Esophagus (tissue), 2 donors: ENCODE measurements around the gene AIMP1. TPM values are rescaled to one million over a fixed set of nuclear protein-coding genes. Genes with fewer than 3 reads are reported as not detected.

Experiments used
- H3K27ac ChIP-seq, 2 donors: one replicate each; pipeline ENCODE4 v1.5.1; 2013; ENCODE audit warnings: low read depth in 2 of 2, mild to moderate bottlenecking in 2 of 2, inconsistent platforms in 1 of 2, low read length in 1 of 2, moderate library complexity in 1 of 2
- H3K27me3 ChIP-seq, 2 donors: one replicate each; pipeline ENCODE4 v1.6.1; 2013; ENCODE audit warnings: low read length in 2 of 2, control low read depth in 1 of 2, mild to moderate bottlenecking in 1 of 2; ENCODE audit not compliant: insufficient read depth in 2 of 2, control insufficient read depth in 1 of 2
- H3K36me3 ChIP-seq, 2 donors: one replicate each; pipeline ENCODE4 v1.6.1; 2013; ENCODE audit warnings: low read length in 1 of 2; ENCODE audit not compliant: control insufficient read depth in 2 of 2, insufficient read depth in 2 of 2
- H3K4me1 ChIP-seq, 2 donors: one replicate each; pipeline ENCODE4 v1.6.1; 2013; ENCODE audit warnings: low read length in 1 of 2; ENCODE audit not compliant: control insufficient read depth in 2 of 2, insufficient read depth in 2 of 2
- H3K4me3 ChIP-seq, 2 donors: one replicate each; pipeline ENCODE4 v1.5.1; 2013; ENCODE audit warnings: low read length in 2 of 2, mild to moderate bottlenecking in 2 of 2, low read depth in 1 of 2, moderate library complexity in 1 of 2
- H3K9me3 ChIP-seq, 2 donors: one replicate each; pipeline ENCODE4 v1.6.1; 2013; ENCODE audit warnings: mild to moderate bottlenecking in 2 of 2, low read depth in 1 of 2, low read length in 1 of 2, moderate library complexity in 1 of 2; ENCODE audit not compliant: control insufficient read depth in 2 of 2, insufficient read depth in 1 of 2
- WGBS, 2 donors: extraction: QIAGEN DNeasy Blood & Tissue Kit; methylation state at CpG; one replicate each; pipeline ENCODE4 v1.1.7; 2013; 5-methylcytosine and 5-hydroxymethylcytosine counted together
- polyA plus RNA-seq, 2 donors: library from polyadenylated mRNA; stranded (reverse); fragments of 200-250 nt; gene quantifications; one replicate each; pipeline ENCODE4 v1.2.3, GENCODE V29; 2013
- donor health status: healthy with polysubstance abuse.
- donor health status: Bipolar disorder and iron deficiency.

Gene AIMP1
- polyA plus RNA-seq, 2 donors: 25.0 to 26.9 TPM

GRCh38 chr4:106305435-106306055, 10.8 kb upstream of the AIMP1 start:
- H3K27me3 ChIP-seq: no peaks in the 10 kb centered on the region
- no peaks in the 10 kb centered on the region for H3K9me3 ChIP-seq
- H3K4me3 ChIP-seq: no peak overlapping the region
- WGBS, 2 donors: 94 to 95% methylated on average over 4 of the region's 4 CpGs
- H3K4me1 ChIP-seq: no peaks in the 10 kb centered on the region
- H3K27ac ChIP-seq: no peak overlapping the region
- no peaks in the 10 kb centered on the region for H3K36me3 ChIP-seq

GRCh38 chr4:106306561-106306960, 9.8 kb upstream of the AIMP1 start:
- Histone ChIP-seq H3K4me1 (no peaks in the 10 kb centered on the region), H3K36me3 (no peaks in the 10 kb centered on the region), H3K4me3 (no peak overlapping the region), H3K9me3 (no peaks in the 10 kb centered on the region), H3K27me3 (no peaks in the 10 kb centered on the region), H3K27ac (no peak overlapping the region)

- Histone ChIP-seq H3K27ac (no peak overlapping the region), H3K4me1 (peaks cover 0 to 2% of the 10 kb centered on the region in 2 donors), H3K9me3 (no peaks in the 10 kb centered on the region), H3K27me3 (no peaks in the 10 kb centered on the region), H3K36me3 (no peaks in the 10 kb centered on the region), H3K4me3 (no peak overlapping the region)
- WGBS, 2 donors: 76 to 85% methylated on average over 1 of the region's 1 CpG
Measured at GRCh38 chr4:106312377-106312776, 4.0 kb upstream of the AIMP1 start.

GRCh38 chr4:106312997-106313522, 3.3 kb upstream of the AIMP1 start:
- no peaks in the 10 kb centered on the region for H3K36me3 ChIP-seq
- WGBS, 2 donors: 84 to 85% methylated on average over 3 of the region's 3 CpGs

GRCh38 chr4:106314960-106315359, 1.4 kb upstream of the AIMP1 start:
- Histone ChIP-seq H3K4me1 (peaks cover 0 to 2% of the 10 kb centered on the region in 2 donors), H3K9me3 (no peaks in the 10 kb centered on the region)

More at GRCh38 chr4:106312997-106313522, 3.3 kb upstream of the AIMP1 start:
- H3K4me3 ChIP-seq: no peak overlapping the region
- no peak overlapping the region for H3K27ac ChIP-seq
- H3K27me3 ChIP-seq: no peaks in the 10 kb centered on the region
- peaks cover 0 to 2% of the 10 kb centered on the region in 2 donors for H3K4me1 ChIP-seq
- H3K9me3 ChIP-seq: no peaks in the 10 kb centered on the region

GRCh38 chr4:106315476-106315967, 828 bp upstream of the AIMP1 start:
- WGBS, 2 donors: 0% methylated on average over 13 of the region's 13 CpGs
- no peaks in the 10 kb centered on the region for H3K9me3 ChIP-seq
- peak overlapping the region; percentile 83 to 93 for H3K4me3 ChIP-seq
- peak overlapping the region; percentile 95 to 100 for H3K27ac ChIP-seq
- no peaks in the 10 kb centered on the region for H3K36me3 ChIP-seq
- H3K27me3 ChIP-seq: no peaks in the 10 kb centered on the region
- peaks cover 0 to 2% of the 10 kb centered on the region in 2 donors for H3K4me1 ChIP-seq

More at GRCh38 chr4:106314960-106315359, 1.4 kb upstream of the AIMP1 start:
- H3K27me3 ChIP-seq: no peaks in the 10 kb centered on the region
- 25 to 35% methylated on average over 6 of the region's 6 CpGs for WGBS, 2 donors
- H3K36me3 ChIP-seq: no peaks in the 10 kb centered on the region
- H3K4me3 ChIP-seq: peak overlapping the region in 1 of 2 donors; percentile 93
- H3K27ac ChIP-seq: no peak overlapping the region

GRCh38 chr4:106316773-106317409, 541 bp downstream of the AIMP1 start:
- peak overlapping the region; percentile 95 to 100 for H3K27ac ChIP-seq
- 2 to 3% methylated on average over 13 of the region's 13 CpGs for WGBS, 2 donors
- peak overlapping the region; percentile 83 to 93 for H3K4me3 ChIP-seq
- peaks cover 0 to 2% of the 10 kb centered on the region in 2 donors for H3K36me3 ChIP-seq
- no peaks in the 10 kb centered on the region for H3K27me3 ChIP-seq
- no peaks in the 10 kb centered on the region for H3K9me3 ChIP-seq
- H3K4me1 ChIP-seq: peaks cover 0 to 2% of the 10 kb centered on the region in 2 donors

- Histone ChIP-seq H3K9me3 (no peaks in the 10 kb centered on the region), H3K4me1 (peaks cover 0 to 2% of the 10 kb centered on the region in 2 donors), H3K27me3 (no peaks in the 10 kb centered on the region), H3K27ac (no peak overlapping the region), H3K36me3 (peaks cover 0 to 2% of the 10 kb centered on the region in 2 donors), H3K4me3 (peak overlapping the region in 1 of 2 donors; percentile 93)
- 71 to 80% methylated on average over 1 of the region's 1 CpG for WGBS, 2 donors
Measured at GRCh38 chr4:106317815-106318214, 1.5 kb downstream of the AIMP1 start.

- no peaks in the 10 kb centered on the region for H3K27me3 ChIP-seq
- no peak overlapping the region for H3K4me3 ChIP-seq
- peaks cover 0 to 2% of the 10 kb centered on the region in 2 donors for H3K4me1 ChIP-seq
- peaks cover 0 to 2% of the 10 kb centered on the region in 2 donors for H3K36me3 ChIP-seq
- no peaks in the 10 kb centered on the region for H3K9me3 ChIP-seq
- no peak overlapping the region for H3K27ac ChIP-seq
Measured at GRCh38 chr4:106318511-106318910, 2.2 kb downstream of the AIMP1 start.
